Stimulated activated CD4-positive, alpha-beta T cell treated with anti-CD3 and anti-CD28 coated beads, TNF-alpha, amount 100 ng/mL, for 4 hours (primary cell): Measurements from ENCODE around the gene CPE.

Experiments
- DNase-seq, 3 experiments: peaks; one replicate each; pipeline ENCODE4 v3.0.0-alpha.2; 2020; ENCODE audit warnings: low read depth in 3 of 3

Gene CPE

DNA sequence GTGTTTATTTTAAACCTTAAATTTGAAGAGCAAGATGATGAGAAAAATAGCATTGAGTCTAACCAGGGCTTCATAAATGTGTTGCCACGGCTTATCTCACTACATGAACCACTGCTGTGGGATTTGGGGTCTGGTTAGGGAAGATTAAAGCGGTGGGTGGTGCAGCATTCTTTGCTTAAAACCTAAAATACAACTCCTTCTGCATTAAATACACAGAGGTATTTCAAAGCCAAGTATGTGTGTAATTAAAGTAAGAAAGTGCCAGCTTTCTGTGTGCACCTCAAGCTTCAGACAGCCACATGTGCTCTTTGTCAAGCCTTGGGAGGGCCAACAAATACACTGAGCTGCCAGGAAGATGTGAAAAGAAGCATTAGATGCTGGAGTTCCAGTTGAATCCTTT lies 128.0 kb downstream of the CPE start:
- DNase-seq, result no peak

DNA sequence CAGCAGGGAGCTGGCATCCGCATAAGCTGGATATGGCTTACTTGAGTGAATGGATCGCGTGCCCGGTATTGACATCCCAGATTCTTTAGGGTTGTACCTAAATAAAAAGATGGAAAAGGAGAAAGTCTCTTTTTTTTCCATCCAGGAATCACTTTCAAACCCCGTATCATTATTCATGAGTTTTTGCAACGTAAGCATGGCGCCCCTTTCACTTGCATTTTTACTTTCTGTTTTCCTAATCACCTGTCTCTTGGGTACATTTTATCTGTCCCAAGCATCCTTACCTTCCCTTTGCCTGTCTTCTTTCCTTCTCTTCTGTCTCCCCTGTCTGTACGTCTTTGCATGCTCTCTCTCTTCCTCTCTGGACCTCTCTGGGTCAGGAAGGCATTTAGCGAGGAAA lies 128.6 kb downstream of the CPE start:
- DNase-seq, result no peak

DNA sequence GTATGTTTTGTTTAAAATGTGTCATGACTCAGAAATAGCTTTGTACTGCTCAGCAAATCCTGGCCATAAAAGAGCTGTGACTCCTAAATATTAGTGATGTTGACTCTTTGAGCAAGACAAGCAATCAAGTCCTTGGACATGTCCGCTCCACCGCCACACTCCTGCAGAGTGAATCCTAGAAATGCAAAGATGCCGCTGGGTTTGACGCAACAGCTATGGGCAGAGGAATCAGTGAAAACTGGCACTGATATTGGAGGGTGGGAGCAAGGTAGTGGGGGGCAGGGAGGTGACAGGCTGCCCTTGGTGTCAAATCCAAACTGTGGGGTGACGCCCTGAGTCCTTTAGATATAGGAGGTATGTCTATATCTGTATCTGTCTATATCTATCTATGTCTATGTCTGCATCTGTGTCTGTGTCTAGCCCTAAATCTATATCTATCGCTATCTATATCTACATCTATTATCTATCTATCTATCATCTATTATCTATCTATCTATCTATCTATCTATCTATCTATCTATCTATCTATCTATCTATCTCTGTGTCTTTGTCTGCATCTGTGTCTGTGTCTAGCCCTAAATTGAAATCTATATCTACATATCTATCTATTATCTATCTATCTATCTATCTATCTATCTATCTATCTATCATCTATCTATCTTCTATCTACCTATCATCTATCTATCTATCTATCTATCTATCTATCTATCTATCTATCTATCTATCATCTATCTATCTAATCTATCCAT lies 129.7 kb downstream of the CPE start:
- DNase-seq, result no peak

DNA sequence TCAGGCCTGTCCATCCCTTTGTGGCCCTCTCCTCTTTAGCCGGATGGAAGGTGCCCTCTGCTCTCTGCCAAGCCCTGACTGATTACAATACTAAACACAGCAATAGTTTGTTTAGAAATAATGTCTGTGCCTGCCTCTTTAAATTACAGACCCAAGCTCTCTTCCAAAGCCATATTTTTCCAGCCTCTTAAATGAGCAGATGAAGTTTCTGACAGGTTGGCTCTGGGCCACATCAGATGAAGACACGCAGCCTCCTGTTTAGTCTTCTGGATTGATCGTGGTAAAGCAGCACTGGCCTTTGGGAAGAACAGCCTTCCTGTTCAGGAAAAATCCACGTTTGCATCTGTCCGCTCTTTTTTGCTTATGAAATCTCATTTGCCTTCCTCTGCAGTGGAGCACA lies 133.6 kb downstream of the CPE start:
- DNase-seq, result no peak

DNA sequence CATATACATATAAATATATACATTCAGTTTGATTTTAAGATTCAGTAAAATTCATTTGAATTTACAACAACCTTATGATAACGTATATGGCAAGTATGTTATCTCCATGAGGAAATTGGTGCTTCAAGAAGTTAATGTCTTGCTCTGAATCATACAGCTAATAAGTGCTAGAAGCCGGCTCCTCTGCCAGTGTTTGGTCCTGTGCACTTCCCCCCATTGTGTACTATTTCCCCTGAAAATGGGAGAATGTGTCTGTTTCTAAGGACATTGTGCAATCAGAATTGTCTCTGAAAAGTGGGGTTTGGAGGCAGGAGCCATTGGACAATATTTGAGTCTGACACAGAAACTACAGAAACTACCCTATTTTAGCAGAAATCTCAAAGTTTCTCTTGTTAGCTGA lies 135.9 kb downstream of the CPE start:
- DNase-seq, result no peak

DNA sequence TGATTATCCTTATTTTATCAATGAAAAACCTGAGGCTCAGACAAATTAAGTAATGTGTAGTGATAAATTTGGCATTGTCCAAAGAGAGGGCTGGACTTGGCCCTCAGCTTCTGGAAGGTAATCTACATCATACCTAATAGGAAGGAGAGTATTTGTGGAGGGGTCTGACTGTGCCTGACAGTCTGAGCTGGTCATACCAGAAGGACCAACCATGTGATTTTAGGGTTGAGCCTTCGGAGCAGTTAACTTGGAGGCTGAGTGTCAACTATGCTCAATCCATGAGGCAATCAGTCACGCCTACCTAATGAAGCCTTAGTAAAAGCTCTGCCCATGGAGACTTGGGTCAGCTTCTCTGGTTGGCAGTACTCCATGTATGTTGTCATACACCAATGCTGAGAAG lies 136.4 kb downstream of the CPE start:
- no peak for DNase-seq

DNA sequence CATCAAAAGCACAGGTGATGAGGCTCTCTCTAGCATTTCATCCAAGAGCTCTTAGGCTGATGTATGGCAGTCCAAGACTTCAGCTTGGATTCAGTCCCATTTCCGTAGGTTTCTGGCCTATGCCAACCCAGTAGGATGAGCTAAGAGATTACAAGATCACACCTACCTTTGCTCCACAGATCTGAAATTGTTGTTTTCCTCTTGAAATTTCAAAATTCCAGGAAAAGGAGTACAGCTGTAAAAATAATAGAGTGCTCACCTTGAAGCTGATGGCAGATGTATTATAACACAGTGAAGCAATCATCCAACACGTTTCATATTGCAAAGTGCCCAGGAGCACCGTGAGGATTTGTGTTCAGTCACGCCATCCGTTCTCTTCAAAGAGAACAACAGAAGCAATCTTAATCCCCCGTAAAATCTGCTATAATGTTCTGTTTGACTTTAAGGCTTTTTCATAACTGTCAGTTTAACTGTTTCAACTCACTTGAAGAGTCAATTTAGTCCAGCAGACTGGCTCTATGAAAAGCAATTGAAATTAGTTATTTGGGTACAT lies 137.5 kb downstream of the CPE start:
- no peak for DNase-seq

DNA sequence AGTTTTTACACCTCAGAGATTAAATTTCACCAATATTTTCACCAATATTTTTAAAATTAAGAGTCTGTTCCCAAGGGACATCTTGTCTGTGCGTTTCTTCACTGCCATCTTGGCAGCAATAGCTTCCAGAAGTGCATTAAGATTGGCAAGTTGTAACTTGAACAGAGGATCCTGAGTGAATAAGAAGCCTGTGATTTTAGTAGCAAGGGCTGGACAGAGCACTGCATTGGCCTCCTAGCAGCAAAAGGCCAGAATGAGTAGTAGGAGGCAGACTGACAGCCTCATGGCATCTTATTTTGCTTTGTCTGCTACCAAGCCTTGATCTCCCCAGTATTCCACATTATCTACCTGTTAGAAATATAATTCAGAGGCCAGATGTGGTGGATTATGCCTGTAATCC lies 138.4 kb downstream of the CPE start:
- DNase-seq, result no peak

DNA sequence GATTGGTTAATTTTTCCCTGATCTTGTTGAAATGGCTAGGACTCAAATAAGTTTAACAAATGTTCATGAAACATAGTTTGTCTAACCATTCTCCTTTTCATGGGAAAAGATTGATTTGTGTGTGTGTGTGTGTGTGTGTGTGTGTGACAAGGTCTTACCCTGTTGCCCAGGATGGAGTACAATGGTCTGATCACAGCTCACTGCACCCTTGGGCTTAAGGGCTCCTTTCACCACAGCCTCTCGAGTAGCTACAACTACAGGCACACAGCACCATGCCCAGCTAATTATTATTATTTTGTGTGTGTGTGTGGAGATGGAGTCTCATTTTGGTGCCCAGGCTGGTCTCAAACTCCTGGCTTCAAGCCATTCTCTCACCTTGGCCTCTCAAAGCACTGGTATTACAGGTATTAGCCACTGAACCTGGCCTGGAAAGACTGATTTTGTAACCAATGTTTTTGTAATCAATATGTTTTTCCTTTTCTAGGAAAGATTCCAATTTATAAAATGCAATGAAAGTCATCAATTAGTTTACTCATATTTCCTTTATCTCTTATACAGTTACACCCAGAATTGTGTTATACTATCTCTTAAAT lies 139.3 kb downstream of the CPE start:
- DNase-seq, result no peak

DNA sequence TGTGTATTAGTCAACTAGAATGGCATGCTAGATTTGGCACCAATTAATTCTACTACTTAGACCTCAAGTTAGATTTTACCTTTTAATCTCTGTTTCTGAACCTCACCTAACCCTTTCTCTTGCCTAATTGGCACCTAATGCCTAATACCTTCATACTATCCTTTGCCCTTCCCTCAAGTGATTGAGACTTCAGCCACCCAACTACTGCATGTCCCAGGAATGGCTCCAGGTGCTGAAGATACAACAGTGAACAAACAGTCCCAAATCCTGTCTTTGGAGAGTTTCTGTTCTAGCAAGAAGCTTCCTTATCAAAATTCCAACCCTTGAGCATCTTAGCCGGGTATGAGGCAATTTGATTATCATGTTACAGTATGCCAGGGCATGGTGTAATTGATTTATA lies 139.9 kb downstream of the CPE start:
- DNase-seq, result no peak

DNA sequence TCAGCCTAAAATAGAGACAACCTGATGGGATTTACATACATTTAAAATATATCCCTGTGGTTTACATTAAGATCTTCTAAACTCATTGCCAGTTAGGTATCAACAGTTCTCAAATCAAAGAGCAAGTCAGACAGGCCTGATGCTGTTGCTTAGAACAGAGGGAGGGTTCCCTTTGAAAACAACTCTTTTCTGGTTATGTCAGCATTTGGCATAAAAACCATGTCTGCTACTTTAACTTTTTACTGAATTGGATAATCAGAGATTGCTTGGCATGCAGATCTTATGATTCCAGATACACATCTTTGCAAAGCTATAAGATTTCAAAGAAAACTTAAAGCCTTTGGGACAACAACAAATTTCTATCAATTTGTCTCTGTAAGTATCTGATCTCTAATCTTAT lies 140.8 kb downstream of the CPE start:
- no peak for DNase-seq

DNA sequence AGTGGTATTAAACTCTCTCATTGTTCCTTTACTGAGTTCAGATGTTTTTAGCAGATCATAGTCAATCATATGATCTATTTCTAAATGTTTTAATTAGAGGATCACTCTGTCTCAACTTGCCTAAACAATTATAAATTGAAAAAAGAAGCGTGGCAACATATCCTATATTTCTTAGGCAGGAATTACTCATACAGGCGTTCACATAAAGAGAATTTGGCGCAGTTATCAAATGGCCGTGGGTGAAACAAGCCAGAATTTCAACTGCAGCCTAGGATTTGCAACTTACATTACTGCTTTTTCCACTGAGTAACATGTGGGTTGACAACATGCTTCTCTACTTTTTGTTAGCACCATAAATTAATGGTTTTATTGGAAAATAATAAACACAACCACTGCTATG lies 141.3 kb downstream of the CPE start:
- DNase-seq, result no peak

DNA sequence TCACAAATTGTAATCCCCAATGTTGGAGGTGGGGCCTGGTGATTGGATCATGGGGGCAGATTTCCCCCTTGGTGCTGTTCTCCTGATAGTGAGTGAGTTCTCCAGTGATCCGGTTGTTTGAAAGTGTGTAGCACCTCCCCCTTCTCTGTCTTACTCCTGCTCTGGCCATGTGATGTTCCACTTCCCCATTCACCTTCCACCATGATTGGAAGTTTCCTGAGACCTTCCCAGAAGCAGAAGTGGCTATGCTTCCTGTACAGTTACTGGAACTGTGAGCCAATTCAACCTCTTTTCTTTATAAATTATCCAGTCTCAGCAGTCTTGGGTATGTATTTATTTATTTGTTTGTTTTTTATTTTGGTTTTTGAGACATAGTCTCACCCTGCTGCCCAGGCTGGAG lies 143.2 kb downstream of the CPE start:
- no peak for DNase-seq

DNA sequence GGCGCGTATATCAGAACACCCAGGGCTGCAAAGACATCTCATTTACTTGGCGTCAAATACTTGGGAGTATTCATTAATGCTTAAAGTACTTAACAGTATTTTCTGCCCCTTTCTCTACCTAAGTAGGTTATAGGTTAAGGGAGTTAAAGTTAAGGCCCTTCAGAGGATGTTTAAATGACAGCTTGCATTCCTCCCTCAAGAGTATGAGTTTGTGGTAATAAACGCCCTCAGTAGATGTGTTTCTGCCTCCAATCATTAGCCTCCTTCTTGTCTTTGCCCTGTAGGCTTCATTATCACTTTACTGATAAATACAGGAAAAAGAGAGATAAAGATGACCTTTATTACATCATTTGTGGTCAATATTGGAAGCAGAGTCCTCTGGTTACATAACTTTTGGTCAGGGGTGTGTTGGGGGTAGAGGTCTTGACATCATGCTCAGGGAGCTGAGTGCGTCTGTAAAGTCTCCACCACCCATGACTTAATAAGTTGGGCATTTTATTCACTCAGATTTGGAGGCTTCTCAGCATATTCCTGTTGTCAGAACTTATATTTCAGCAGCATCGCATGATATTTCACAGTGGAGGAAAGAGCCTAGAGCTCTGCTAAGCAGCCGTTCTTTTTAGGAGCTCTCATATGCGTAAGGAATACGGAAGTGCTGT lies 145.9 kb downstream of the CPE start:
- DNase-seq, result no peak

DNA sequence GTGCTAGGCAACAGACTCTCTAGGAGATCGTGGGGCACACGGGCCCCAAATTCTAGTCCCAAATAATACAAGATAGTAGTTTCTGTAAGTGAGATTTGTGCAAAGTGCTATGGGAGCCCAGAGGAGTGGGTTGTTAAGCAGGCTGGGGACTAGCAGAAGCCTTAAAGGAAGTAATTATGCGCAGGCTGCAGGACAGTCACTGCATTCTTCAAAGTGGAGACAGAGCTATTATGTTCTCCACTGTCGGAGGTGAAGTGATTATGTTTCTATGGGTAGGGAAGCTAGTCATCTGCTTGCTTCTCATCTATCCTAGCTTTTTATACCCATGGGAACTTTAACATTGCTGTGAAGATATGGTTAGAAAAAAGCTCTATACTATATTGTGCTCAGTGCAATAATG lies 154.2 kb downstream of the CPE start:
- DNase-seq, result no peak

DNA sequence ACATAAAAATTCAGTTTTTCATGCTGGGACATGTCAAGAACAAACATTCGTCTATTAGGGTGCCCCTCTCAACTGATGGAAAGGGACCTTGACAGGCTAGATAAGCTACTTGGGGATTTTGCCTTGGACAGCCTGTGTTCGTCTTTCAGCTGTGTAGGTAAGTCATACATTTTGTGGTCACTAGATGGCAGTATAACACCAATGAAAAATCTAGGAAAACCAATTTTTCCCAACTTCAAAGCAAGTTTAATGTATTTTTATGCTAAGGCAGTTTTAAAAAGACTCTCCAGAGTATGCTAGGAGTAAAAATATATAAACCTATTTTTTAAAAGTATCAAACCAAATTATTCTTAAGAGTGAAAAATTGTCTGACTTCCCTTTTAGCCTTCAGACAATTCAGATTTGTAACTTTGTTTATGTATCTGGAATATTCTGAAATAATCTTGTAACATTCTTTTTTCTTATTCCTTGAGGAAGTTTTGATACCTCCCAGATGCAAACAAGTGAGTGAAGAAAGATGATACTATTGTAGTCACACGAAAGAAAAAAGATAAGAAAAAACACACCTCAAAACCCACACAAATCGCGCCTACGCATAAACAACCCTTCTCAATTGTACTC lies 158.3 kb downstream of the CPE start:
- no peak for DNase-seq

DNA sequence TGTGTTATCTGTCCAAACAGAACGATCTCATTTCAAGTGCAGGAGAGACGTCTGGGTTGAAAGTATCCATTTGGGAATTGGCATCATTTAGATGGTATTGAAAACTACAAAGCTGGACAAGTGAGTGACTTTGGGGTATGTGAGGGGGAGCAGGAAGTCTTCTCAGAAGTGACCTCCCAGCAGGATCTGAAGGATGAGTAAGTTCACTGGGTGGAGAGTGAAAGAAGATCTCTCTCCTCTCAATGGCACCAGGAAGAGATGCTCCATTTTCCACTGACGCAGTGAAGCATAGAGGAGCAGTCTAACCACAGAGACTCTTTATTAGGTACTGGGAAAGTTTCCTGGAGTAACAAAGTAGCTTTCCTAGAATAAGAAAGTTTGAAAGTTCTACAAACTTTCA lies 161.0 kb downstream of the CPE start:
- no peak for DNase-seq

DNA sequence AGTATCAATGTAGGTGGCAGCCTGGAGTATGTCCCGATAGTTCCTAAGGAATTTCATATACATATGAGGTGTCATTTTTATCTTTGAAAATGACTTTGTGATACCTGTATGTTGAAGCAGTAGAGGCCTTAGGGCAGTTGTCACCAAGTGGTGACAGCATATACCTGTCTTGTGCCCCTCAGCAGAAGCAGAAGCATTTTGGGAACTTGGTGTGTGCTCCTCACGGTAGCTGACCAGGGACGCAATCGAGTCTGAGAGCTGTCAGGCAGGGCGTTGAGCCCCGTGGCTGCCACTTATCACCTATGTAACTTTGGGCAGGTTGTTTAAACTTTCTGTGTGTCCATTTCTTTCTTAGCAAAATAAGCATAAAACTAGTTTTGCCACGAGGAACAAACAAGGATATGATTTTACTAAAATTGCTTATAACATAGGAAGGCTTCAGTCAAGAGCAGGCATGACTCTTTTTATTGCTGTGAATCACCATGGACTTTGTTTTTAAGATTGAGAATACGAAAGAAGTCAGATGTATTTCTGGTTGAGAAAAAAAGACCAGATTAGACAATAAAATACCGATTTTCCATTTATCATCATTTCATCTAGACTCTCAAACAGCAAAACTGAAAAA lies 161.5 kb downstream of the CPE start:
- DNase-seq, result no peak

DNA sequence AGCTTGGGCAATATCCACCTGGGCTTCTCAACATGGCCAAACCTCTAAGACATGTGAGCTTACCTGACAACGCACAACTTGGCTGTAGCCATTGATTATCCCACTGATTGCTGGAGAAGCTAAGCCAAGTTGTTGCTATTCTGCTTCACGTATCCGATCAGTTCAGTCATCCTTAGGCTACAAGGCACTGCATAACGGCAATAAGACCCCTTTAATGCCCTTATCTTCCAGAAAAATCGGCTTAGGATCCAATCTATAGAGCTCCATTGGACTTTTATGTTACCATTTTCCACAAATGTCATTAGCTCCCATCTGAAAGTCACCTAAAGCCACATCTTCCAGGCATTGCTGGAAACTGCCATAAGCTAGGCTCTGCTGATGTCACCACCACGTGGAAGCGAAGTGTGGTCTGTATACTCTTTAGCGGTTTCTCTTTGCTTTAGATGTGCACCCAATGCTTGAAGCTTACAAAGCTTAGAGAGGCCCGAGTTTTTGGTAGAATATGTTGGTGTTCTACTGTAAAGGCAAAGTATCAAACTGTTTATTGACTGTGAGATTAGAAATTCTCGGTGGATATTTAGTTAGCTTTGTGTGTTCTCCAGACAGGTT lies 163.1 kb downstream of the CPE start:
- DNase-seq, result no peak

DNA sequence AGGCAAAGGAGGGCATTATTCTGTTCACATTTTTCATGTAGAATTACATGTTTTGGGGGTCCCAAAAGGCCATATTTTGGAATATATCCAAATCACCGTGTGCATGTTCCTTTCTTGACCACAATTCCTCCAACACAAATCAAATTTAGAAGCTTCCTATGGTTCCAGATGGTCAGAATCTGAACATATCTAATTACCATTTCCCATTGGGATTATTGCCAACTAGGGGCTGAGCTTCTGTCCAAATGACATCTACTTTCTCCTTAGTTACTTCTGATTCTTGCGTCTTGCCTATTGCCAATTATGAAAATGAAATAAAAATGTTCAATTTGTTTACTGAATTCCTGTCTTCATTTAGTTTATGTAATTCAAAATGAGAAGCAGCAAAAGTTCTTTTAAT lies 163.7 kb downstream of the CPE start:
- DNase-seq, result no peak
